ENCODE results near the gene BRPF3. TPM values are rescaled to one million over a fixed set of nuclear protein-coding genes. Genes with fewer than 3 reads are reported as not detected.

The BRPF3 gene
- total and polyA plus RNA-seq, 10 of the 15 experiments (the other 5 are each of a cell fraction or from before 2014, with no cell fraction given) = 2.3 to 16.1 (median 6.7) TPM

DNA sequence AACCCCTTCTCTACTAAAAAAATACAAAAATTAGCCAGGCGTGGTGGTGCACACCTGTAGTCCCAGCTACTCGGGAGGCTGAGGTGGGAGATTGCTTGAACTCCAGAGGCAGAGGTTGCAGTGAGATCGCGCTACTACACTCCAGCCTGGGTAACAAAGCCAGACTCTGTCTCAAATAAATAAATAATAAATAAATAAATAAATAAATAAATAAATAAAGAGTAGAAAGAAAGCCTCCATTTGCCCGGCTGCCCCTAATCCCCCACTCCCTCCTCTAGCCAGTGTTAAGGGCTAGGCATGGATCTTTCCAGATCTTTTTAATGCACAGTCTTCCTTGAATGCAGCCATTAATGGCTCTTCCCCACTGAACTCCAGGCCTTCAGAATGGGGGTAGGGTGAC lies 76.5 kb downstream of the BRPF3 start (continued):
- TF ChIP-seq ZBTB40 (IDR thresholded peaks at IDR 0.05; ENCODE audit: borderline replicate concordance) (no peak), SKIL (IDR thresholded peaks at IDR 0.05; ENCODE audit: low read depth, poor library complexity, severe bottlenecking) (no peak), RAD21 (IDR thresholded peaks at IDR 0.05; ENCODE audit: insufficient read depth, low read depth, low read length) (no peak), CBX3 (IDR thresholded peaks at IDR 0.05; ENCODE audit: borderline replicate concordance, low read depth) (no peak), MEF2B (IDR thresholded peaks at IDR 0.05; ENCODE audit: partially characterized antibody, poor library complexity, severe bottlenecking) (no peak), RB1 (IDR thresholded peaks at IDR 0.05; ENCODE audit: borderline replicate concordance) (no peak), SP1 (IDR thresholded peaks at IDR 0.05; ENCODE audit: low read depth, low read length) (no peak), STAT3 (IDR thresholded peaks at IDR 0.05; ENCODE audit: low read depth, low read length) (no peak), EP300 (IDR thresholded peaks at IDR 0.05; ENCODE audit: borderline replicate concordance in 1 of 2, control insufficient read depth in 1 of 2, low read depth in 2 of 2, low read length in 2 of 2) (no peak), ZBED1 (IDR thresholded peaks at IDR 0.05; ENCODE audit: borderline replicate concordance) (no peak), RUNX3 (IDR thresholded peaks at IDR 0.05; ENCODE audit: low read length) (no peak), SREBF2 (IDR thresholded peaks at IDR 0.05; ENCODE audit: low read length) (no peak)

Measured in GM12878 (cell line).